AML-193 (cell line): ENCODE measurements around the gene POLR1E.

Experiments
- DNase-seq, 2 experiments: peaks; one replicate each; lab custom pipeline; 2025; lab: John Stamatoyannopoulos, UW

The POLR1E gene, protein sequence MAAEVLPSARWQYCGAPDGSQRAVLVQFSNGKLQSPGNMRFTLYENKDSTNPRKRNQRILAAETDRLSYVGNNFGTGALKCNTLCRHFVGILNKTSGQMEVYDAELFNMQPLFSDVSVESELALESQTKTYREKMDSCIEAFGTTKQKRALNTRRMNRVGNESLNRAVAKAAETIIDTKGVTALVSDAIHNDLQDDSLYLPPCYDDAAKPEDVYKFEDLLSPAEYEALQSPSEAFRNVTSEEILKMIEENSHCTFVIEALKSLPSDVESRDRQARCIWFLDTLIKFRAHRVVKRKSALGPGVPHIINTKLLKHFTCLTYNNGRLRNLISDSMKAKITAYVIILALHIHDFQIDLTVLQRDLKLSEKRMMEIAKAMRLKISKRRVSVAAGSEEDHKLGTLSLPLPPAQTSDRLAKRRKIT

DNA sequence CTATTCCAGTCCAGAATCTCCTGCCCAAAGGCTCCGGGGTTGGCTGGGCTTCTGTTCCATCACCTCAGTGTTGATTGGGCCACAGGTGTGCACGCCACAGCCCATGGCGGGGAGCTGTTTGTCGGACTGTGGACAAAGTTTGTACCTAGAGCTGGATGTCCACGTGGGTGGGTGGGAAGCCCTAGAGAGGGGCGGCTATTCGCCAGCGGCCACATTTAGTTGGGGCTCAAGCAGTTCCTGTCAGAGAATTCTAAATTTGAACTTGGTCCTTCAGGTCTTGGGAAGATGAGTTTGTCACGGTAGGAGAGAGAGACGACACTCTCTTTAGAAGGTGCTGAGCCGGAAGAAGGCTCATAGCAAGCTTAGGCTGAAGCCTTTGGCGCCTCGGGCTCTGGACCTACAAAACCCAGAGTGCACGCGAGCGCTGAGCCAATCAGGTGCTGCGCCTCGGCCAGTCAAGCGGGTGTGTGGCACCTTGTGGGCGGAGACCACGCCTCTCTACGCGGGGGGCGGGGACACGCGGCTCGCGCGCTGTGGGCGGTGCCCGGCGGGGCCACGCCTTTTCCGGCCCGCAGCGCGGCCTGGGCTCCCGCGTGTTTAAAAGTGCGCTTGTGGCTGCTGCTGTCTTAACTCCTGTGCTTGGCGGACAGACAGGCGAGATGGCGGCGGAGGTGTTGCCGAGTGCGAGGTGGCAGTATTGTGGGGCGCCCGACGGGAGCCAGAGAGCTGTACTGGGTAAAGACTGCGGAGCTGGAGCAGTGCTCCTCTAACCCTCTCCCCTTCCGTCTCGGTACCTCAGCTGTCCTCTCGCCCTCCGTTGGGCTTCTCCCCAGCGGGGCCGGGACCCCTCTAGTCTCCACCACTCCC lies at the start of gene POLR1E:
Gene POLR1E (plus strand): TSS at position 560 of the 867 bp plus-strand sequence. CDS start 100 bp downstream, at position 660.
- DNase-seq = peak; percentile 87 to 90

- DNase-seq = no peak
Measured at GRCh38 chr9:37436540-37436939, 49.2 kb upstream of the POLR1E start.

DNA sequence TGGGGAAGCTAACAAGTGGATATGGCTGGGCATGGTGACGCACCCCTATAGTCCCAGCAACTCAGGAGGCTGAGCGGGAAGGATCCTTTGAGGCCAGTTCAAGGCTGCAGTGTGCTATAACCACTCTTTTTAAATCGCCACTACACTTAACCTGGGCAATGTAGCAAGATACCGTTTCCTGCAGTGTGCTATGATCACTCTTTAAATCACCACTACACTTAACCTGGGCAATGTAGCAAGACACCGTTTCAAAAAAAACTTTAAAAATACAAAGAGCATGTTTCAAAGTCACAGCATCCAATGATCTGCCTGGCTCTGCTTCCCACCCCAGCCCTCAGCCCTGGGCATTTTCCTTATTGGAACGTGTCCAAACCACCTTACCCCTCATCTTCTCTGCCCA lies 48.7 kb upstream of the POLR1E start:
- DNase-seq = no peak

GRCh38 chr9:37437621-37438020 lies 48.1 kb upstream of the POLR1E start:
- DNase-seq = no peak

- no peak for DNase-seq
Measured at GRCh38 chr9:37438359-37438758, 47.4 kb upstream of the POLR1E start.

- DNase-seq = no peak
Measured at GRCh38 chr9:37441776-37442370, 43.9 kb upstream of the POLR1E start.

GRCh38 chr9:37442556-37442955 lies 43.2 kb upstream of the POLR1E start:
- DNase-seq = no peak

- DNase-seq = no peak
Measured at GRCh38 chr9:37443566-37443965, 42.2 kb upstream of the POLR1E start.

DNA sequence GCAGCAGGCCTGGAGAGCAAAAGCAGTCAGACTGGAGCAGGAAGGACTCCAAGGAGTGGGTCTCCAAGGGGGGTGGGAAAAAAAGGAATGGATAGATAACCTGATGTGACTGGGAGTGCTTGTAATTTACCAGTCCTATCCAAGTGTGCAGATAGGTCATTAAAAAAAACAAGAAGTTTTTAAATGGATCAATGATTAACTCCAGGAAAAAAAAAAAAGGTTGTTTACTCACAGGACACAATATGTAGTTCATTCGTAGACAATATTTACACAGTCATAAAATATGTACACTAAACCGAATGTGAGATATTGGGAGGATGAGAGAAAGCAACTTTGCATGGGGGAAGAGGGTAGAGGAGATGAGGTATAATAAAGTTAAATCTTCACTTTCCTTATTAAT lies 40.9 kb upstream of the POLR1E start:
- no peak for DNase-seq

DNA sequence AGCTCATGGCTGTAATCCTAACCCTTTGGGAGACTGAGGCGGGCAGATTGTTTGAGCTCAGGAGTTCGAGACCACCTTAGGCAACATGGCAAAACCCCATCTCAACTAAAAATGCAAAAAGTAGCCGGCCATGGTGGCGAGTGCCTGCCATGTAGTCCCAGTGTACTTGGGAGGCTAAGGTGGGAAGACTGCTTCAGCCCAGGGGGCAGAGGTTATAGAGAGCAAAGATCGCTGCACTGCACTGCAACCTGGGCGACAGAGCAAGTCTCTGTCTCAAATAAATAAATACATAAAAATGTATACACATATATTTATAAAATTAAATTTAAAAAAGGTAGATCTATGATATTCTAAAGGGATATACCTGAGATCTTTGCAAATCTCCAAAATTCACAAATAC lies 39.9 kb upstream of the POLR1E start:
- no peak for DNase-seq

DNA sequence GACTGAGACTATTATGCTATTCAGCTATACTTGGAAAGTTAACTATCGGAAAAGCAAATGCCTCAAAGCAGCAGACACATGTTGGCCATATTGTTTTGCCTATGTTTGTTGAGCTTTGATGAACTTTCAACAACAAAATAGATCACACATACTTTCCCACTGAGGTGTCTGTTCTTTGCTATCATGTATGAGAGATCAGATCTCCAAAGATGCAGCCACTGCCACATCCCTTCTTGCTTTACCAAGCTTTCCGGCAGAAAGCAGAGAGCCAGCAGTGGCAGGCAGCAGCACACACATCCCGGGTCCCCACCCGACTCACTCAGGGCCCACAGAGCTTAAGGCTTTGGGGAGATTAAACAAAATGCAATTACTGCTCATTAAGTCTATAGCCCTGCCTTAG lies 39.3 kb upstream of the POLR1E start:
- DNase-seq = no peak

DNA sequence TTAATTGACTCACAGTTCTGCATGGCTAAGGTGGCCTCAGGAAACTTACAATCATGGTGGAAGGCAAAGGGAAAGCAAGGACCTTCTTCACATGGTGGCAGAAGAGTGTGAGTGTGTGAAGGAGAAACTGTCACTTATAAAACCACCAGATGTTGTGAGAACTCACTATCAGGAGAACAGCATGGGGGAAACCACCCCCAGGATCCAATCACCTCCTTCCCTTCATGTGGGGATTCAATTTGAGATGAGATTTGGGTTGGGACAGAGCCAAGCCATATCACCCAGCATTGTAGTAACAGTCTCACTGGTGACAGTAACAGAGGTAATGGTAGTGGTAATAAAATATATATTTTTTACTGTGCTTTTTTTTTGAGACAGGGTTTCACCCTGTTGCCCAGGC lies 38.6 kb upstream of the POLR1E start:
- DNase-seq = no peak

- no peak for DNase-seq
Measured at GRCh38 chr9:37449862-37450632, 35.7 kb upstream of the POLR1E start.

- no peak for DNase-seq
Measured at GRCh38 chr9:37451628-37452027, 34.1 kb upstream of the POLR1E start.

- DNase-seq = no peak
Measured at GRCh38 chr9:37452611-37453010, 33.1 kb upstream of the POLR1E start.

DNA sequence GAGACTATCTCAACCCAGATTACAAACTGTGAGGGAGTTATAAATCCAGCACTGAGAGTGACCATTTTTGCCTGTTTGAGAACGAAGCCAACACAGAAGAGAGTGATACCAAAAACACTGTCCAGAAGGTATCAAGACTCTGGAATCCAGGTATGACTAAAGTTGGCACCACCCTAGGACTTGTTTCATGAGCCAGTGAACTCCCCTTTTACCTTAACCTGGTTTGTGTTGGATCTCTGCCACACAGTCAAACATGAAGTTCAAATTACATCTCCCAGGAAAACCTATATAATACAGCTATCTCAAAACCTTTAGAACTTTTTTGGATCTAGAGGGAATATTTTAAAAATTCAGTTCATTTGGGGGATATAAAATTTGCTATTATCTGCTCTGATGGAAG lies 31.9 kb upstream of the POLR1E start:
- DNase-seq = no peak

DNA sequence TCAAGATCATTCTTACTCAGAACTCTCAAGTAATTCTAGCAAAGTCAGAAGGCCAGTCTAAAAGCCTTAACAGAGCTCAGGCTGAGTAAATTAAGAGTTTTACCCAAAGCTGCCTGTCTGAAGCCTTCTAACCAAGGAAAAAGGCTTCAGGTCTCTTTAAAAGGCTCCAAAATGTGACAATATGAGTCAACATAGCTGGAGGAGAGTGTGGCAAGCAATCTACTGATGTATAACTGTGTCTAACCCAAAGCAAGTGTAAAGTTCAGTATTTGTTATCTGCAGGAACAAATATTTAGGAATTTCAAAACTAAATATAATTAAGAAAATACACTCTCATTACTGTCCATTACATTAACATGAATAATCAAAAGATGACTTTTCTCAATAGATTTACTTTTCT lies 31.5 kb upstream of the POLR1E start:
- DNase-seq = no peak

GRCh38 chr9:37455884-37456647 lies 29.7 kb upstream of the POLR1E start:
- DNase-seq = no peak

DNA sequence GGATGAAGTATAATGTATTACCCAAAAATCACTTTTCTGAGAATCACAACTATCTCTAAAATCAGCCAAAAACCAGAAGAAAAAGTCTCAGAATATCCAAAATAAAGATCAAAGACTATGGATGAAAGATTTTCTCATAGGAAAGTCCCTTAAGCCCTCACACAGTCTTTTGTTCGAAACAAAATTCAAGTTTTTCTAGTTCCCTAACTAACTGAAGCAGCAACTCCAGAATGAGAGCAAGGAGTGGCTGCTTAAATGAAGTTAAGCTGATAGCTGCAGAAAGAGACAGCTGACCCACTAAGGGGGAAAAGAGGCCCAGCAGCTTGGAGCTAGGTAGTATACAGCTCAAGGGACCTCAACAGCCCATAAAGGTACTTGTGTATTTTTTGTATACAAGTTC lies 28.9 kb upstream of the POLR1E start:
- no peak for DNase-seq

DNA sequence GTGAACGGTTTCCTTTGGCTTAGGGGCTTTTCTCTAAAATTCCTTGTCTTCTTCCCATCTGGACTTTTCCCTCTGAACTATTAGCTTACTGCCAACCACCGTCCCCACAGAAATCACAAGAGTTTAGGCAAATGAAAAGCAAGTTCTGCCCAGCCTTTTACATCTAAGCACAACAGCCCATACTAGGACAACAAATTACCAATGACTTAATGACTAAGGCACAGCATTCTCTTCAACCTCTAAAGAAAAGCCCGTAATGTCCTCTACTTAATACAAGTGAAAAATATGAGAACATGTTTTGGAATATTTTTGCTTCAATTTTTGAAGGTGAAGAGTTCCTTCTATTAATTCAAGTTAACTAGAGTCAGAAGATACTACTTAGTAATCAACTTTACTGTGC lies 21.7 kb upstream of the POLR1E start:
- no peak for DNase-seq
